G401.6 (cell line): ENCODE data around the gene PDLIM5.
"Not testable (repeated sequence)": the region's sequence is repeated elsewhere in the genome, so short reads cannot be mapped to it uniquely, and the experiment has no call there.

Experiments used
- FAIRE-seq: peaks from 2 replicates; lab custom pipeline; 2012; peaks lifted over from hg19 to GRCh38; lab: Jason Lieb, UNC

PDLIM5 gene

GRCh38 chr4:94530073-94530472 lies 78.3 kb downstream of the PDLIM5 start:
- FAIRE-seq = no peak

GRCh38 chr4:94531991-94532789 lies 80.4 kb downstream of the PDLIM5 start:
- FAIRE-seq = no peak

DNA sequence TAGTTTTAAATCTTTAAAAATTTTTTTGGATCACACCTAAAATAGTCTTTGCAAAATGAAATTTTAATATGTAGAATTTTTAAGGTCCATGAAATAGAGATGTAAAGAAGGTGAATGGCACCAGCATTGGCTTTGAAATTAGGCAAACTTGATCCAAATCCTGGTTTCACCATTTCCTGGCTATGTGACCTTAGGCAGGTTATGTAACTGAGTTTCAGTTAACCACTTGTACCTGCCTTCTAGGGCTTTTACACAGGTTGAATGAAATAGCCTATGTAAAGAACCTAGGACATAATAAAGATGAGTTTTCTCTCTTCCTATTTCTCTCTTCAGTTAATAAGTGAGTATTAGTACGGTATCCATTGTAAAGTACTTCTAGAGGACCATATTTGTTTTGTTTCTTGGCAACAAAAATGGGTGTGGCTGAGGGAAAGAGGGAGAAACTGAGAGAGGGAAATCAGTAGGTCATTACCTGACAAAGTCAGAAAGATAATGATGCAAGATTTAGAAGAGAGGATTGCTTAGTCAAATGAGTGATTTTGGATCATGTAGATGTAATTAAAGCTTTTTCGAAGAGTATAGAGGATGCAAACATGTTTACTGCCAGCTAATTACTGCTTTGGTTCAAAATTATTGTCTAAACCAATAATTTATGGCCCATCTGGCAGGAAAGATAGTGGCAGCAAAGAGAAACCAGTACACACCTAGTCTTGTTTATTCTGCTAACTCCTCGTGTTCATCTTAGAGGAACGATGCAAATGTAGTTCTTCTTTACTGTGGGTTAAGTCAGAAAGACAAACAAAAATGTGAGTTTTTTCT lies 81.9 kb downstream of the PDLIM5 start:
- no peak for FAIRE-seq

GRCh38 chr4:94534401-94535312 lies 82.9 kb downstream of the PDLIM5 start:
- no peak for FAIRE-seq

DNA sequence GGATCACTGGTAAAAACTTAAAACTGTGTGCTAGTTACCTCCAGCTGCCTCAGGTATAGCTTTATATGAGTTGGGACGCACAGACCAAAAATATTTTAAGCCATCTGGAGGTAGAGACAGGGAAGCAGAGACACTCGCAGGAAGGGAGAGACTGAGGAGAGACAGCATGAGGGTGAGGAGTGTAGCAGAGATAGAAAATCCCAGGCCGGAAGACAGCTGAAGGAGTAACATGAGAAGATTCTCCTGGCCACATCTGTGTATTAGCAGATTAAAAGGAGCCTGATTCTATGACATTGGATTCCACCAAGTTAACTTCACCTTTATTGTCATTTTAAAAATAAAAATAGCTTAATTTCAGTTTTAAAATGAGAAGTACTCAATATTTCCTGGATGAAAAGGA lies 84.3 kb downstream of the PDLIM5 start:
- FAIRE-seq = no peak

DNA sequence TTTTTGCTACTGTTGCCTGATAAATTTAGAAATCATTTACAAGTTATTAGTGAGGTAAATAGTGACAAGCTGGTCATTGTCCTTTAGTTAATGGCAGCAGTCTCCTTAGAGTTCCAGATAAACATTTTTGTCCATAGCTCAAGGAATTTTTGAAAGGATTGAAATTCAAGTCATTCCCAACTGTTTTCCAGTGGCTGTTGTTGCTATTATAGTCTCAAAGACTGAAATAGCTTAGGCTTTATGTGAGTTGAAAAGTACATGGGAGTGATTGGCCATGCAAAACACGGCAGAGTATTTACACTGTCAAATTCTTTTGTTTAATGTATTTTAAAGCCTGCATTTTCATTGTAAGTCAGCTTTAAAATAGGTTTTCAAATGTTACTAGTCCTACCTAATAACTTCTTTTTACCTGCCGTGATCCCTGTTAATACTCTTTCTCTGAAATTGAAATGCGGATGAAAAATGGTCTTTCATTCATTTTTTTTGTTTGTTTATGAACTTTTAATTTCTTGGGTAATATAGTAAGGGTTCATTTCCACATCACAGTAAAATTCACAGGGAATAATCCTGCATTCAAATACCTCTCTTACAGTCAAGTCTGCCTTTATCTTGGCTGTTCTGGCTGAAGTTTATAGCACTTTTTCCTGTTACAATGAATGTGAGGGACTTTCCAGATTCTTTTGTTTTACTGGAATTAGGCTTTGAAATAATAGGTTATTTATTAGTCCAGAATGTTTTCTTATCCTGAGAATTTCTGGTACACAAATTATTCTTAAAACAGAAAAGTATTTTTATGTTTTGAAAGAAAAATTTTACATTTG lies 85.1 kb downstream of the PDLIM5 start:
- FAIRE-seq = no peak

DNA sequence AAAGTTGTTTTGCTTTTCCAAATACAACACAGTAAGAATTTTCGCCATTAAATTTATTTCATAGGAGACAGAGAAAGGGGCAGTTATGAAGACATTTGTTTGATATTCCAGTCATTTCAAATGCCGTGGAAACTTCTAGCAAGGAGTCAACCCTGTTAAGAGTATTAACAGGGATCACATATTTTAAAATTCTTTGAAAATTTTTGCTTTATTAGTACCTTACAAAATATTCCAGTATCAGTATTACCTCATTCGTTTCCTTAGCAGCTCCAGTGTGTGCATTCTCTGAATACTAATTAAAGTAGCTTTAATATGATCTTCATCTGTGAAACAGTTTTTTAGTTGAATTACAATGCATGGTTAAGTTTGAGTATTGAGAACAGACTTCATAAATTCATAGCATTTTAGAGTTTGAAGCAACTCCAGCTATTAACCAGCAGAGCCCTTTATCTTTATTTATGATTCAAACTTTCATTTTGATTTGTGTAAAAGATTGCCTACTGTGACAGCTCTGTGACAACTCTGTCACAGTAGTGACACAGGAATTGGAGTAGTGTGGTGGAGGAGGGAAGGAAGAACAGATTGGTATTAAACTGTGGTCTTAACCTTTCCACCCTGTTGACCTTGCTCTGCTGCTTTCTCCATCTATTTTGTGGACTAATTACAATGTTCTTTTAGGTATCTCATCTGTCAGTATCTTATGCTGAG lies 86.3 kb downstream of the PDLIM5 start:
- FAIRE-seq = no peak

DNA sequence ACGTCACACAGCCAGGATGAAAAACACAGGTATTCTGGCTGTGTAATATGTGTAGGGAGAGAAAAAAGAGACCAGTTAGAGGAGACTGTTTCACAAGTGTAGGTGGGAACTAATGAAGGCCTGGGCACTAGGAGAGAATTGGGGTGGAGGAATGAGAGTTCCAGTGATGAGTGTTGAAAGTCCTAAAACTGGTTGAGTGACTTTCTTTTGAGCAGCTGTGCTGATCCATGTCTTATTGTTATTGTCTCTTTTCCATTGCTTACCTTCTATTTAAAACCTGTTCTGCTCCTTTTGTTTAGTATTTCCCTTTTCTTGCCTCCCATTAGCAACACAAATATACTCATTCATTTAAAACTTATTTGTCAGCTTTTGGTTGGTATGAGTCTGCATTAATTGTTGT lies 88.7 kb downstream of the PDLIM5 start:
- no peak for FAIRE-seq

- FAIRE-seq = no peak
Measured at GRCh38 chr4:94544811-94545210, 93.1 kb downstream of the PDLIM5 start.

DNA sequence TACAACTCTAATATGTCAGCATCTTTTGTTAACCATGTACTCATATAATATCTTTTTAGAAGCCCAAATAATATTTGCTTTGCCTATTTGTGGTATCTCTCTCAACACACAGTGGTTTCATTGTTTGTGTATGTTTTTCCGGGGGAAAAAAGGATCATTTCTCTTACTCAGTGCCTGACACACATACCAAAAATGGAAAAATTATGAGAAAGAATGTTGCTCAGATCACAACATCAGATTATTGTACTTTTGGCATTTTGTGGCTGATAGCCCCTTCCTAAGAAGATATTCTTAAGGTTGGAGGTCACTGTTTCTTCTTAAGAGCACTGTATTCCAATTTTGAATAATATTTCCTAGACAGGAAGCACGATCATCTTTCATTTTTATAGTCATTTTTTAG lies 93.6 kb downstream of the PDLIM5 start:
- no peak for FAIRE-seq

GRCh38 chr4:94546949-94547348 lies 95.2 kb downstream of the PDLIM5 start:
- no peak for FAIRE-seq

DNA sequence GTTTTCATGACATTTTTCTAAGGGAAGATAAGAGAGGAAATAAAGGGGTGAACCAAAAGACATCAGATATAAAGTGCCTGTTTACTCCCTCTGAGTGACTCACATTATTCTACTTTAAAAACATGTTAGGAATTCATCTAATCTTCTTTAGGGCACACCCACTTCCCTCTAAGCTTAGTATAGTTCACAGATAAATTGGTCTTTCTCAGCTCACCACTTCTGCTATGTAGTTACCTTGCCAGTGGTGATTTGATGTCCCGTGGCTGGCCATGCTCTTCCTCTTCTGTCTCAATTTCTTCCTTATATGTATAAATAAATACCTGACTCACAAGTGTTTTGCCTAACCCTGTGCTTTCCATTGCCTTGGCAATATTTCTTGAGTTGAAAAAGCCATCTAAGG lies 96.8 kb downstream of the PDLIM5 start:
- FAIRE-seq = no peak

DNA sequence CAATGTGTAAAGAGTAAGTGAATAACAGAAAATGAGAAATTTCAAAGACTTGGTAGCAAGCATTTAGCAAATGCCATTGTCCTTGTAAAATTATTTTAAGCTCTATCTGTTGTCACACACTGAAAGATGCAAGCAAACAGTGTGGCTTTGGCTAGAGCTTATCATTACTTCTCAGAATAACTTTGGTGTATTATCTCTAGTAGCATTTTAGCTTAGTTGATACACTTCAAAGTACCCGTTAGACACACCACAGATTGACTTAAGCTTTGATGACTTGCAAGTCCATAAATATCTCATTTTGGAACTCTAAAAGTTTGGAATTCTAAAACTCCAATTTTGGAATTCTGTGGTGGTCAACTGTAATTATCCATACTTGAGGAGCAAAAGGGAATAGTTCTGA lies 98.6 kb downstream of the PDLIM5 start:
- no peak for FAIRE-seq

GRCh38 chr4:94550851-94551250 lies 99.1 kb downstream of the PDLIM5 start:
- FAIRE-seq = no peak

GRCh38 chr4:94551643-94552564 lies 100.2 kb downstream of the PDLIM5 start:
- no peak for FAIRE-seq

- not testable (repeated sequence) for FAIRE-seq
Measured at GRCh38 chr4:94556047-94556446, 104.3 kb downstream of the PDLIM5 start.

GRCh38 chr4:94557632-94558031 lies 105.9 kb downstream of the PDLIM5 start:
- FAIRE-seq = not testable (repeated sequence)

GRCh38 chr4:94558392-94558904 lies 106.7 kb downstream of the PDLIM5 start:
- no peak for FAIRE-seq

- FAIRE-seq = no peak
Measured at GRCh38 chr4:94559351-94559806, 107.6 kb downstream of the PDLIM5 start.
